Breast epithelium (tissue), 4 donors: ENCODE measurements around the gene ZNF175. TPM values are rescaled to one million over a fixed set of nuclear protein-coding genes. Genes with fewer than 3 reads are reported as not detected.

Experiments used
- DNase-seq, 2 donors: peaks; one replicate each; pipeline ENCODE4 v3.0.0-alpha.2; 2019; ENCODE audit warnings: low spot score in 2 of 2
- H3K27ac ChIP-seq, 2 donors: fragments of 200-600 bp; sonication (generic) in 1 of 2; one replicate each; pipeline ENCODE4 v1.5.1; 2016 to 2019; ENCODE audit warnings: mild to moderate bottlenecking in 1 of 2
- H3K27me3 ChIP-seq, 2 donors: fragments of 200-600 bp; sonication (generic) in 1 of 2; one replicate each; pipeline versions ENCODE4 v1.5.1 to v1.6.0; 2017 to 2019; ENCODE audit warnings: control low read depth in 1 of 2, mild to moderate bottlenecking in 1 of 2
- H3K36me3 ChIP-seq: fragments of 200-600 bp; one replicate; pipeline ENCODE4 v1.5.1; 2019
- H3K4me1 ChIP-seq, 2 donors: fragments of 200-600 bp; sonication (generic); one replicate each; pipeline ENCODE4 v1.5.1; 2016 to 2019; ENCODE audit warnings: control low read depth in 1 of 2
- H3K4me3 ChIP-seq, 3 donors: fragments of 200-600 bp; sonication (generic); 1 replicate in 2 of 3; 2 replicates in 1 of 3; pipeline ENCODE4 v1.5.1; 2016 to 2019; ENCODE audit warnings: mild to moderate bottlenecking in 3 of 3, moderate library complexity in 2 of 3
- H3K9me3 ChIP-seq, 2 donors: fragments of 200-600 bp; sonication (generic) in 1 of 2; one replicate each; pipeline ENCODE4 v1.5.1; 2016 to 2019; ENCODE audit warnings: control low read depth in 1 of 2
- POLR2A ChIP-seq: fragments of 450-650 bp; IDR thresholded peaks from one replicate; pipeline ENCODE4 v1.6.1; 2016; ENCODE audit warnings: antibody characterized with exemption, mild to moderate bottlenecking, moderate library complexity
- POLR2AphosphoS5 ChIP-seq, 3 donors: sonication (generic); formaldehyde crosslinking; IDR thresholded peaks; one replicate each; pipeline ENCODE4 v1.6.1; 2017; ENCODE audit warnings: antibody characterized with exemption in 3 of 3
- intact Hi-C: fragments of 100-400 bp; cut with DNase I; formaldehyde crosslinking; loops from one replicate; pipeline ENCODE4 v1.15.1; 2023; ENCODE audit warnings: low total_unique reads
- total RNA-seq, 3 donors: library from RNA; depleted of rRNA; stranded (reverse); fragments of >200 nt; gene quantifications; one replicate each; pipeline ENCODE4 v1.1.0, GENCODE V29; 2016
- TF ChIP-seq, protein P1 (sequence below), 3 donors: fragments of 450-650 bp; IDR thresholded peaks; one replicate each; pipeline ENCODE4 v1.5.1; 2016 to 2017; ENCODE audit warnings: antibody characterized with exemption in 3 of 3, mild to moderate bottlenecking in 3 of 3, moderate library complexity in 3 of 3

Gene ZNF175
- total RNA-seq, result 10 to 100 TPM in 1 of 3 donors, 1 to 10 TPM in 2; 4.3 to 12.1 (median 8.9) TPM

GRCh38 chr19:51570962-51571575 is at the start of gene ZNF175:
Gene ZNF175, plus strand, starts transcription at chr19:51571283. Its CDS starts 2,047 bp downstream, at chr19:51573330.
- Histone ChIP-seq H3K27me3 (peaks cover 0 to 3% of the 10 kb centered on the region in 2 donors), H3K4me1 (no peaks in the 10 kb centered on the region)

GRCh38 chr19:51521357-51521756 is 49.7 kb upstream of the ZNF175 start:
- TF ChIP-seq POLR2AphosphoS5 (IDR thresholded peaks at IDR 0.05) (no peak), POLR2A (no peak)
- TF ChIP-seq, protein P1, sequence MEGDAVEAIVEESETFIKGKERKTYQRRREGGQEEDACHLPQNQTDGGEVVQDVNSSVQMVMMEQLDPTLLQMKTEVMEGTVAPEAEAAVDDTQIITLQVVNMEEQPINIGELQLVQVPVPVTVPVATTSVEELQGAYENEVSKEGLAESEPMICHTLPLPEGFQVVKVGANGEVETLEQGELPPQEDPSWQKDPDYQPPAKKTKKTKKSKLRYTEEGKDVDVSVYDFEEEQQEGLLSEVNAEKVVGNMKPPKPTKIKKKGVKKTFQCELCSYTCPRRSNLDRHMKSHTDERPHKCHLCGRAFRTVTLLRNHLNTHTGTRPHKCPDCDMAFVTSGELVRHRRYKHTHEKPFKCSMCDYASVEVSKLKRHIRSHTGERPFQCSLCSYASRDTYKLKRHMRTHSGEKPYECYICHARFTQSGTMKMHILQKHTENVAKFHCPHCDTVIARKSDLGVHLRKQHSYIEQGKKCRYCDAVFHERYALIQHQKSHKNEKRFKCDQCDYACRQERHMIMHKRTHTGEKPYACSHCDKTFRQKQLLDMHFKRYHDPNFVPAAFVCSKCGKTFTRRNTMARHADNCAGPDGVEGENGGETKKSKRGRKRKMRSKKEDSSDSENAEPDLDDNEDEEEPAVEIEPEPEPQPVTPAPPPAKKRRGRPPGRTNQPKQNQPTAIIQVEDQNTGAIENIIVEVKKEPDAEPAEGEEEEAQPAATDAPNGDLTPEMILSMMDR (IDR thresholded peaks at IDR 0.05), result no peak
- no peak overlapping the region for H3K4me3 ChIP-seq
- no peaks in the 10 kb centered on the region for H3K27me3 ChIP-seq
- H3K27ac ChIP-seq, result no peak overlapping the region
- no peaks in the 10 kb centered on the region for H3K36me3 ChIP-seq
- no peaks in the 10 kb centered on the region for H3K9me3 ChIP-seq
- no peaks in the 10 kb centered on the region for H3K4me1 ChIP-seq
- no peak for DNase-seq
- intact Hi-C loops, result no loop called here

More at GRCh38 chr19:51570962-51571575, at the start of gene ZNF175:
- H3K9me3 ChIP-seq, result no peaks in the 10 kb centered on the region
- DNase-seq, result peak; percentile 88 to 91
- H3K27ac ChIP-seq, result peak within 1 kb of the TSS; percentile 77 to 83
- H3K36me3 ChIP-seq, result no peaks in the 10 kb centered on the region
- intact Hi-C loops, result no loop called here
- peak; percentile 25 to 59 (median 48) for TF ChIP-seq POLR2AphosphoS5 (IDR thresholded peaks at IDR 0.05)
- TF ChIP-seq POLR2A, result no peak
- H3K4me3 ChIP-seq, result peak within 1 kb of the TSS; percentile 54 to 86 (median 79)

- TF ChIP-seq POLR2A, result no peak
- no peak for TF ChIP-seq POLR2AphosphoS5 (IDR thresholded peaks at IDR 0.05)
- TF ChIP-seq, protein P1 (IDR thresholded peaks at IDR 0.05), result no peak
- intact Hi-C loops, result no loop called here
Measured at GRCh38 chr19:51521781-51522180, 49.3 kb upstream of the ZNF175 start.

GRCh38 chr19:51524666-51525264 is 46.3 kb upstream of the ZNF175 start:
- no peak for DNase-seq
- H3K27me3 ChIP-seq, result no peaks in the 10 kb centered on the region
- no peaks in the 10 kb centered on the region for H3K4me1 ChIP-seq
- TF ChIP-seq POLR2AphosphoS5 (IDR thresholded peaks at IDR 0.05) (no peak), POLR2A (no peak)
- TF ChIP-seq, protein P1 (IDR thresholded peaks at IDR 0.05), result no peak
- H3K9me3 ChIP-seq, result no peaks in the 10 kb centered on the region
- H3K27ac ChIP-seq, result no peak overlapping the region
- no peaks in the 10 kb centered on the region for H3K36me3 ChIP-seq
- no peak overlapping the region for H3K4me3 ChIP-seq
- intact Hi-C loops, result no loop called here

More at GRCh38 chr19:51521781-51522180, 49.3 kb upstream of the ZNF175 start:
- H3K4me1 ChIP-seq, result no peaks in the 10 kb centered on the region
- H3K9me3 ChIP-seq, result no peaks in the 10 kb centered on the region
- H3K36me3 ChIP-seq, result no peaks in the 10 kb centered on the region
- H3K4me3 ChIP-seq, result no peak overlapping the region
- no peak for DNase-seq
- no peaks in the 10 kb centered on the region for H3K27me3 ChIP-seq
- no peak overlapping the region for H3K27ac ChIP-seq

DNA sequence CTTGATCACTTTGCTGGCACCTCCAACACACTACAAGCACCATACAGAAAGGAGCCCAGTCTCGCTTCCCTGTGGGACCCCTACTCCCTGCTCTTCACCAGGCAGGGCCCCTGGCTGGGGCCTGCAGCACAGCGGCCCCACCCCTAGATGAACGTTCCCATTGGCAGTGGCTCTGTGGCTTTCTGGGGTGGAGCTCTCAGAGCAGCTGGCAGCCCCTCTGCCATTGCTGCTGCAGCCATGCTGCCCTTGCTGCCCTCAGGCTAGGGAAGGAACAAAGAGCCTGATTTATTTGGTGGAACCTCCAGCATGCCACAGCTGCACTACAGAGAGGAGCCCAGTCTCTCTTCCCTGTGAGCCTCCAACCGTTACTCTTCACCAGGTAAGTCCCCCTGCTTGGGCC is 45.4 kb upstream of the ZNF175 start:
- DNase-seq, result no peak
- TF ChIP-seq POLR2A (no peak), POLR2AphosphoS5 (IDR thresholded peaks at IDR 0.05) (no peak)
- TF ChIP-seq, protein P1 (IDR thresholded peaks at IDR 0.05), result no peak
- no peaks in the 10 kb centered on the region for H3K9me3 ChIP-seq
- H3K4me3 ChIP-seq, result no peak overlapping the region
- H3K27ac ChIP-seq, result no peak overlapping the region
- H3K4me1 ChIP-seq, result no peaks in the 10 kb centered on the region
- no peaks in the 10 kb centered on the region for H3K36me3 ChIP-seq
- intact Hi-C loops, result no loop called here
- peaks cover 0 to 6% of the 10 kb centered on the region in 2 donors for H3K27me3 ChIP-seq
